Fibroblast of lung (primary cell): Measurements from ENCODE around the gene WDR62. TPM values are rescaled to one million over a fixed set of nuclear protein-coding genes. Genes with fewer than 3 reads are reported as not detected.

Experiments used
- DNase-seq, 2 donors: peaks; one replicate each; pipeline versions ENCODE4 v3.0.0 to v3.0.0-alpha.2; 2010; ENCODE audit warnings: low read depth in 2 of 2
- H2AFZ ChIP-seq: 2 replicates; pipeline ENCODE4 v1.5.1; 2012; ENCODE audit warnings: low read length, control low read depth, inconsistent platforms
- H3K27ac ChIP-seq: 2 replicates; pipeline ENCODE4 v1.5.1; 2011; ENCODE audit warnings: low read length, control low read depth; ENCODE audit not compliant: insufficient read depth
- H3K27me3 ChIP-seq: 2 replicates; pipeline ENCODE4 v1.5.1; 2011; ENCODE audit warnings: mild to moderate bottlenecking, low read length; ENCODE audit not compliant: control insufficient read depth, insufficient read depth
- H3K36me3 ChIP-seq: 2 replicates; pipeline ENCODE4 v1.5.1; 2011; ENCODE audit warnings: low read length; ENCODE audit not compliant: control insufficient read depth, insufficient read depth
- H3K4me1 ChIP-seq: 2 replicates; pipeline ENCODE4 v1.5.1; 2011; ENCODE audit warnings: low read length; ENCODE audit not compliant: control insufficient read depth, insufficient read depth; ENCODE audit errors: extremely low read depth
- H3K4me2 ChIP-seq: 2 replicates; pipeline ENCODE4 v1.5.1; 2011; ENCODE audit warnings: low read length, control low read depth; ENCODE audit not compliant: insufficient read depth; ENCODE audit errors: extremely low read depth
- H3K4me3 ChIP-seq, 4 experiments: fragments of 200-600 bp in 1 of 4; sonication (generic) in 1 of 4; replicated peaks in 1 of 4; 2 replicates each; pipeline ENCODE4 v1.5.1; 2011 to 2016; ENCODE audit warnings: low read length in 4 of 4, low read depth in 3 of 4, mild to moderate bottlenecking in 3 of 4, control low read depth in 2 of 4, inconsistent platforms in 1 of 4, mixed read lengths in 1 of 4; ENCODE audit not compliant: insufficient read depth in 1 of 4; ENCODE audit errors: control extremely low read depth in 1 of 4
- H3K79me2 ChIP-seq: 2 replicates; pipeline ENCODE4 v1.5.1; 2012; ENCODE audit warnings: mild to moderate bottlenecking, low read length, inconsistent platforms; ENCODE audit not compliant: control insufficient read depth, insufficient read depth
- H3K9ac ChIP-seq: 2 replicates; pipeline ENCODE4 v1.5.1; 2011; ENCODE audit warnings: mild to moderate bottlenecking, low read length, control low read depth; ENCODE audit not compliant: insufficient read depth
- H3K9me3 ChIP-seq: 2 replicates; pipeline ENCODE4 v1.5.1; 2012; ENCODE audit warnings: low read depth, low read length; ENCODE audit not compliant: control insufficient read depth, insufficient read depth
- H4K20me1 ChIP-seq: 2 replicates; pipeline ENCODE4 v1.5.1; 2011; ENCODE audit warnings: low read length; ENCODE audit not compliant: control insufficient read depth, insufficient read depth; ENCODE audit errors: extremely low read depth
- CTCF ChIP-seq, 2 donors: IDR thresholded peaks in 1 of 2; conservative IDR thresholded peaks in 1 of 2; 1 replicate in 1 of 2; 2 replicates in 1 of 2; pipeline ENCODE4 v1.5.1; 2011 to 2012; ENCODE audit warnings: low read length in 2 of 2, control low read depth in 1 of 2, inconsistent platforms in 1 of 2, low read depth in 1 of 2, mild to moderate bottlenecking in 1 of 2
- EZH2 ChIP-seq: IDR thresholded peaks from 2 replicates; pipeline ENCODE4 v1.5.1; 2012; ENCODE audit warnings: low read length, control low read depth, mild to moderate bottlenecking; ENCODE audit errors: missing control alignments
- polyA plus RNA-seq, 2 donors: library from polyadenylated mRNA; depleted of rRNA in 1 of 2; stranded (reverse) in 1 of 2; unstranded in 1 of 2; fragments of >200 nt; gene quantifications; 2 replicates each; pipeline ENCODE4 v1.2.1, GENCODE V29; 2011 to 2012; ENCODE audit warnings: missing spikeins in 1 of 2
- total RNA-seq: library from RNA; depleted of rRNA; stranded (reverse); fragments of >200 nt; gene quantifications from 2 replicates; pipeline ENCODE4 v1.2.1, GENCODE V29; 2014

WDR62 gene
- total and polyA plus RNA-seq, 2 donors (not counting 1 experiment from before 2014, with no cell fraction given) = 1.1 to 2.8 TPM

- Histone ChIP-seq H3K27ac (no peak overlapping the region), H3K9ac (peak overlapping the region; percentile 46), H3K4me3 (peak overlapping the region; percentile 15 to 51 (median 29))
Observed at GRCh38 chr19:36009220-36009619, 45.5 kb upstream of the WDR62 start.

GRCh38 chr19:36009633-36010379, 44.9 kb upstream of the WDR62 start:
- peak overlapping the region; percentile 59 for H3K4me2 ChIP-seq
- TF ChIP-seq EZH2 = no peak
- TF ChIP-seq CTCF (conservative IDR thresholded peaks at IDR 0.05 in 1 of 2, IDR thresholded peaks at IDR 0.05 in 1 of 2; ENCODE audit: low read depth in 1 of 2, low read length in 2 of 2) = no peak
- no peaks in the 10 kb centered on the region for H3K27me3 ChIP-seq
- H2AFZ ChIP-seq = peak overlapping the region; percentile 39
- peaks cover 4% of the 10 kb centered on the region for H3K79me2 ChIP-seq
- no peak overlapping the region for H3K9ac ChIP-seq
- no peaks in the 10 kb centered on the region for H3K36me3 ChIP-seq
- H3K27ac ChIP-seq = no peak overlapping the region
- no peaks in the 10 kb centered on the region for H3K9me3 ChIP-seq
- H3K4me1 ChIP-seq = peaks cover 11% of the 10 kb centered on the region
- peak overlapping the region; percentile 15 to 51 (median 18) for H3K4me3 ChIP-seq
- no peak for DNase-seq
- H4K20me1 ChIP-seq = no peaks in the 10 kb centered on the region

More at GRCh38 chr19:36009220-36009619, 45.5 kb upstream of the WDR62 start:
- H3K9me3 ChIP-seq = no peaks in the 10 kb centered on the region
- no peaks in the 10 kb centered on the region for H3K36me3 ChIP-seq
- no peak for TF ChIP-seq CTCF (conservative IDR thresholded peaks at IDR 0.05 in 1 of 2, IDR thresholded peaks at IDR 0.05 in 1 of 2; ENCODE audit: low read depth in 1 of 2, low read length in 2 of 2)
- no peak for TF ChIP-seq EZH2
- H3K4me2 ChIP-seq = peak overlapping the region; percentile 59
- H3K27me3 ChIP-seq = no peaks in the 10 kb centered on the region
- H3K79me2 ChIP-seq = peaks cover 4% of the 10 kb centered on the region
- H2AFZ ChIP-seq = peak overlapping the region; percentile 41
- H3K4me1 ChIP-seq = peaks cover 7% of the 10 kb centered on the region
- no peaks in the 10 kb centered on the region for H4K20me1 ChIP-seq
- peak; percentile 48 to 67 for DNase-seq

- TF ChIP-seq EZH2 (no peak), CTCF (conservative IDR thresholded peaks at IDR 0.05 in 1 of 2, IDR thresholded peaks at IDR 0.05 in 1 of 2; ENCODE audit: low read depth in 1 of 2, low read length in 2 of 2) (no peak)
Observed at GRCh38 chr19:36010402-36010801, 44.3 kb upstream of the WDR62 start.

More at GRCh38 chr19:36010402-36010801, 44.3 kb upstream of the WDR62 start:
- Histone ChIP-seq H3K27ac (no peak overlapping the region), H3K4me3 (no peak overlapping the region), H3K9ac (no peak overlapping the region), H3K36me3 (no peaks in the 10 kb centered on the region), H3K4me2 (no peak overlapping the region), H3K27me3 (no peaks in the 10 kb centered on the region), H3K79me2 (peaks cover 4% of the 10 kb centered on the region), H2AFZ (no peak overlapping the region), H4K20me1 (no peaks in the 10 kb centered on the region), H3K4me1 (peaks cover 12% of the 10 kb centered on the region), H3K9me3 (no peaks in the 10 kb centered on the region)
- no peak for DNase-seq
